Right cardiac atrium (tissue), 5 donors: ENCODE data around the gene PLXND1. TPM values are rescaled to one million over a fixed set of nuclear protein-coding genes. Genes with fewer than 3 reads are reported as not detected.
"Not testable (repeated sequence)": the region's sequence is repeated elsewhere in the genome, so short reads cannot be mapped to it uniquely, and the experiment has no call there.

Source experiments
- ATAC-seq, 2 donors: fragments of 200-7000 bp; cut with Tn5 transposase; one replicate each; pipeline versions ENCODE4 v1.8.0 to v1.9.1; 2020; ENCODE audit warnings: moderate library complexity in 2 of 2, mild to moderate bottlenecking in 1 of 2
- DNase-seq, 3 donors: peaks; one replicate each; pipeline ENCODE4 v3.0.0-alpha.2; 2020
- H3K27ac ChIP-seq: one replicate; pipeline ENCODE4 v1.5.1; 2013; ENCODE audit warnings: mild to moderate bottlenecking, low read length, control low read depth, moderate library complexity
- H3K27me3 ChIP-seq: one replicate; pipeline ENCODE4 v1.6.1; 2013; ENCODE audit not compliant: control insufficient read depth, insufficient read depth
- H3K4me1 ChIP-seq: one replicate; pipeline ENCODE4 v1.6.1; 2013; ENCODE audit warnings: low read length; ENCODE audit not compliant: control insufficient read depth, insufficient read depth
- H3K4me3 ChIP-seq: one replicate; pipeline ENCODE4 v1.5.1; 2013; ENCODE audit warnings: low read length, control low read depth
- H3K9me3 ChIP-seq: one replicate; pipeline ENCODE4 v1.6.1; 2013; ENCODE audit warnings: low read length; ENCODE audit not compliant: control insufficient read depth
- WGBS: extraction: QIAGEN DNeasy Blood & Tissue Kit; methylation state at CpG from one replicate; pipeline ENCODE4 v1.1.7; 2013; 5-methylcytosine and 5-hydroxymethylcytosine counted together
- intact Hi-C, 4 donors: fragments of 100-400 bp; cut with DNase I; formaldehyde crosslinking; loops; one replicate each; pipeline versions ENCODE4 v1.11.0 to v1.14.0; 2022 to 2023
- polyA plus RNA-seq: library from polyadenylated mRNA; stranded (reverse); fragments of 200-250 nt; gene quantifications from one replicate; pipeline ENCODE4 v1.2.3, GENCODE V29; 2013
- total RNA-seq, 4 donors: library from RNA; stranded (reverse); fragmentation: NEBNext Ultra II Directional; extraction: Animal tissue kit (Norgen Biotek cat#: 25700); gene quantifications; one replicate each; pipeline ENCODE4 v1.2.1, GENCODE V29; 2021
- donor health status: healthy with polysubstance abuse.
- donor health status: DM: no; HTN: yes; CAD: no.
- donor health status: DM: no; HTN: no; CAD: no.
- donor health status: DM: no; HTN: yes; CAD: no; lungs with severe emphysema.
- donor health status: DM: yes; HTN: yes; CAD: no.

The PLXND1 gene
- total and polyA plus RNA-seq, 5 donors = 75.4 to 102 (median 89.4) TPM

DNA sequence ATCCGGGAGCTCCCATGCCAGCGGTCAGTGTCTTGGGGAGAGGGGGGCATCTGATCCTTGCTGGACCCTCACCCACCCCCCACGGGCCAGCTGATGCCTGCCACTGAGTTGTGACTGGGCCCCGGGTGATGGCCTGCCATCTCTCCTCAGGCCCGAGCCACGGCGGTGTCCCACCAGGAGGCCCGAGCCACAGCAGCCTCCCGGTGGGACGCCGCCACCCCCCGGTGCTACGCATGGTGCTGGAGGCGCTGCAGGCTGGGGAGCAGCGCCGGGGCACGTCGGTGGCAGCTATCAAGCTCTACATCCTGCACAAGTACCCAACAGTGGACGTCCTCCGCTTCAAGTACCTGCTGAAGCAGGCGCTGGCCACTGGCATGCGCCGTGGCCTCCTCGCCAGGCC is 59.2 kb downstream of the PLXND1 start:
- no peak for ATAC-seq
- WGBS = 94% methylated on average over 24 of the region's 24 CpGs
- intact Hi-C loops = no loop called here
- no peaks in the 10 kb centered on the region for H3K9me3 ChIP-seq
- H3K4me1 ChIP-seq = no peaks in the 10 kb centered on the region
- H3K4me3 ChIP-seq = no peak overlapping the region
- peak in 2 of 3 donors; percentile 44 to 47 for DNase-seq
- no peak overlapping the region for H3K27ac ChIP-seq
- H3K27me3 ChIP-seq = no peaks in the 10 kb centered on the region

DNA sequence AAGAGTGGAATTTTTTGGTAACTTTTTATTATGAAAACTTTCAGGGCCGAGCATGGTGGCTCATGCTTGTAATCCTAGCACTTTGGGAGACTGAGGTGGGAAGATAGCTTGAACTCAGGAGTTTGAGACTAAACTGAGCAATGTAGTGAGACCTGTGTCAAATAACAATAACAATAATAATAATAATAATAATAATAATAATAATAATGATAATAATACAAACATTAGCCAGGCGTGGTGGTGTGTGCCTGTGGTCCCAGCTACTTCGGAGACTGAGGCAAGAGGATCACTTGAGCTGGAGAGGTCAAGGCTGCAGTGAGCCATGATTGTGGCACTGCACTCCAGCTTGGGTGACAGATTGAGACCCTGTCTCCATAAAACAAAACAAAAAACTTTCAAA is 60.5 kb downstream of the PLXND1 start:
- H3K4me3 ChIP-seq, intact Hi-C loops, H3K27ac ChIP-seq, ATAC-seq, H3K9me3 ChIP-seq, H3K27me3 ChIP-seq, H3K4me1 ChIP-seq: not testable (repeated sequence)
- peak in 1 of 3 donors; percentile 9 for DNase-seq
- 96% methylated on average over 3 of the region's 3 CpGs for WGBS

DNA sequence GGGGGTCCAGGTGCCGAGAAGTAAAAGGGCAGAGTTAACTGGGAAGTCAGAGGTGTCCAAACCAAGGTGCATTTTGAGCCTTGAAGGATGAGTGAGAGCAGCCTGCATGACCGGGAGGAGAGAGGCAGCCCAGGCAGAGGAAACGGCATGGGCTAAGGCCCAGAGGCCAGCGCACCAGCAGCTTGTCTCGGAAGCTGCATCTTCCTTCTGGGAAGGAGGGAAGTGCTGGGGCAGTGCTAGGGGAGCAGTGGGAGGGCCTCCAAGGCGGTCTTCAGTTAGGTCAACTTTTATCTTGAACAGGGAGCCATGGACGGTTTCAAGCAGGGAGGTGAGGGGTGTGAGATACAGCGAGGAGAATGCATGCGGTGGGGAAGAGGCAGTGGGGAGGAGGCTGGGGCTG is 62.5 kb downstream of the PLXND1 start:
- Histone ChIP-seq H3K27me3 (no peaks in the 10 kb centered on the region), H3K4me1 (no peaks in the 10 kb centered on the region), H3K9me3 (no peaks in the 10 kb centered on the region), H3K4me3 (no peak overlapping the region), H3K27ac (no peak overlapping the region)
- ATAC-seq (no peak), DNase-seq (peak in 1 of 3 donors; percentile 20)
- intact Hi-C loops = no loop called here
- 77% methylated on average over 9 of the region's 9 CpGs for WGBS

DNA sequence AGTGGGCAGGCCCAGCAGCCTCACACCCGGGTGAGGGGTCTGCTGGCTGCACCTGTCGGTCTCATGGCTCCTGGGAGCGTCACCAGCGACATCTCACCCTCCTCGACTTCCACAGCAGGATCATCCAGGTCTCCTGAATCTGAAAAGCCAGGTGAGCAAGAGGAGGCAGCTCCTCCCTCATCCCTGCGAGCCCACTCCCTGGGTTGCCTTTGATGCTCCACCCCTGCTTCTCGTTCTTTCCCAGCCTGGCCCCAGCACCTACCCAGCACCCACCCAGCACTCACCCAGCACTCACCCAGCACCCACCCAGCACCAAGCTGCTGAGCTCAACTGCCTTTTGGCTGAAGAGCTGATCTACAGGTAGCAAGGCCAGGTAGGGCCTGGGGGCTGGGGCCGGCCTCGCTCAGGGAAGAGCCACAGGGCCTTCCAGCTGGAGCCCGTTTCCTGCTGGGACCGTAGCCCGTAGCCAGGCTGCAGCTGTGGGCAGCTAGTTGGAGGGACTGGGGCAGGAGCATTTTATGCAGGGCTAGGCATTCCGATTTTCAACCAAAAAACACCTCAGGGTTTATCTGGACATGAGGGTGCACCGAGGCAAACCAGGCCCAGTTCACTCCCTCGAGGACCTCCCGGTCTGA is 63.2 kb downstream of the PLXND1 start, which contains the start of gene H1-8:
Gene H1-8, plus strand, starts transcription at position 20 of the 635 bp plus-strand sequence. Its CDS starts 44 bp downstream, at position 64.
- intact Hi-C loops = no loop called here
- DNase-seq = peak in 1 of 3 donors; percentile 48
- no peak within 1 kb of the TSS for H3K4me3 ChIP-seq
- WGBS = 85% methylated on average over 16 of the region's 16 CpGs
- H3K27ac ChIP-seq = no peak within 1 kb of the TSS
- ATAC-seq = no peak
- no peaks in the 10 kb centered on the region for H3K27me3 ChIP-seq
- H3K4me1 ChIP-seq = no peaks in the 10 kb centered on the region
- H3K9me3 ChIP-seq = no peaks in the 10 kb centered on the region

DNA sequence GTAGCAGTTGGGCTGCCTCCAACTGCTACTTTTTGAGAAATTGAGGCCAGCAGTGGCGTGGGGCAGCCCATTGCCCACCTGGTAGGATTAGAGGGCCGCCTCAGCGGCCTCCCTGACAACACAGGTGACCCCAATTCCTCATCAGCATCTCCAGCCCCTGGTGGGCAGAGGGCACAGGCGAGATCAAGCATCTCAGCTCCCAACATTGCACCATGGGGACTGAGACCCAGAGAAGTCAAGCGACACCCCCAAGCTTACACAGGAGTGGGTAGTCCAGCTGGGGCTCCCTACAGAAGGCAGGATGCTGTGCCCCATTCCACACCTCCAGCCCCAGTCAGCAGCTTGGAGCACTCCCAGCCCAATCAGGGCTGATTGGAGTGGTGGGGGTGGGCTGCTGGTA is 63.7 kb downstream of the PLXND1 start:
- no peak for ATAC-seq
- Histone ChIP-seq H3K27me3 (no peaks in the 10 kb centered on the region), H3K27ac (no peak overlapping the region), H3K4me3 (no peak overlapping the region), H3K4me1 (no peaks in the 10 kb centered on the region), H3K9me3 (no peaks in the 10 kb centered on the region)
- 93% methylated on average over 5 of the region's 5 CpGs for WGBS
- intact Hi-C loops = no loop called here
- DNase-seq = peak in 1 of 3 donors; percentile 37

DNA sequence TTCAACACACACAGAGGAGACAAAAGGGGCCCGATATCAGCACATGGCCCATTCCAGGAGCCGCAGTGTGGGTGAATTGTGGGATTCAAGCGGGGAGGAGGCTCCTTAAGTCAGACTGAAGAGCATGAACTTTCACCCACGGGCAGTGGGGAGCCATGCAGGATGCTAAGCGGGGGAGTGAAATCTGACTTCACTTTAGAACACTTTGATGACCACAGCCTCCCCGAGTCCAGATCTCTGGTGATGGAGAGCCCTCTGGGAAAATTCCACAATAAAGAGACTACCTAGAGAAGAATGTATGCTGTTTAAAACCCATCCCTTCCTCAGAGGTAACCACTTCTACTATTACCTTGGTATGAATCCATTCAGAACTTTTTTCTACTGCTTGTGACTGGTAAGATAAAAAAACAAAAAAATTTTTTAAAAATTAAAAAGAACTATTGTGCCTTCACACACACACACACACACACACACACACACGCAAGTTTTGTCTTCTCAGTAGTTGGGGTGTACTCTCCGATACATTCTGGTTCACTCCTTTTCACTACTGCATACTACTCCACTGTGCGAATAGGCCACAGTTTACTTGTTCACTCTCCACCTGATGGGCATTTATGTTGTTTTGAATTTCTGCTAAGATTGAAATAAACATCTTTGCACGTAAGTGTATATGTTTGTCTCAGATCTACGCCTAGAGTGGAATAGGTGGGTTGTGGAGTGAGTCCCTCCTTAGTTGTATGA is 65.5 kb downstream of the PLXND1 start:
- Histone ChIP-seq H3K4me1 (no peaks in the 10 kb centered on the region), H3K9me3 (no peaks in the 10 kb centered on the region), H3K4me3 (no peak overlapping the region), H3K27ac (no peak overlapping the region), H3K27me3 (no peaks in the 10 kb centered on the region)
- ATAC-seq (no peak), DNase-seq (no peak)
- intact Hi-C loops = no loop called here
- WGBS = 89% methylated on average over 11 of the region's 11 CpGs

- intact Hi-C loops = no loop called here
- Histone ChIP-seq H3K27me3 (no peaks in the 10 kb centered on the region), H3K4me1 (no peaks in the 10 kb centered on the region), H3K9me3 (no peaks in the 10 kb centered on the region), H3K4me3 (no peak overlapping the region), H3K27ac (no peak overlapping the region)
- ATAC-seq = no peak
- 85% methylated on average over 8 of the region's 8 CpGs for WGBS
- DNase-seq = no peak
Observed at GRCh38 chr3:129539206-129539605, 67.3 kb downstream of the PLXND1 start.

- intact Hi-C loops = no loop called here
- no peak for DNase-seq
- no peak for ATAC-seq
- Histone ChIP-seq H3K4me1 (no peaks in the 10 kb centered on the region), H3K27me3 (no peaks in the 10 kb centered on the region), H3K9me3 (no peaks in the 10 kb centered on the region), H3K27ac (no peak overlapping the region), H3K4me3 (no peak overlapping the region)
- 93% methylated on average over 3 of the region's 3 CpGs for WGBS
Observed at GRCh38 chr3:129536804-129537203, 69.7 kb downstream of the PLXND1 start.

DNA sequence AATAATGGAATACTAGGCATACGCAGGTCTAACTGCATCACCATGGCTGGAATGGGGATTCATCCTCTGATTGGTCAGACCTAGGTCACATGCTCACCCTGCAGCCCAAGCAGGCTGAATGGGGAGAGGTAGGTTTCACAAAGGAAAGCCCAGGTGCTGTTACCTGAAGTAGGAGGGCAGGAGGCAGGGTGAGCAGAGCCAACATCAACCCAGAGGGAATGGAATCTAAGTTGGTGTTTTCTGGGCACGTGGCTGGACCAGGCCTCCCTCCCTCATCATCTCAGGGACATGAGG is 70.2 kb downstream of the PLXND1 start:
- Histone ChIP-seq H3K4me3 (no peak overlapping the region), H3K27ac (no peak overlapping the region), H3K4me1 (no peaks in the 10 kb centered on the region), H3K27me3 (no peaks in the 10 kb centered on the region), H3K9me3 (no peaks in the 10 kb centered on the region)
- ATAC-seq (no peak), DNase-seq (no peak)
- 84% methylated on average over 2 of the region's 2 CpGs for WGBS
- intact Hi-C loops = no loop called here

DNA sequence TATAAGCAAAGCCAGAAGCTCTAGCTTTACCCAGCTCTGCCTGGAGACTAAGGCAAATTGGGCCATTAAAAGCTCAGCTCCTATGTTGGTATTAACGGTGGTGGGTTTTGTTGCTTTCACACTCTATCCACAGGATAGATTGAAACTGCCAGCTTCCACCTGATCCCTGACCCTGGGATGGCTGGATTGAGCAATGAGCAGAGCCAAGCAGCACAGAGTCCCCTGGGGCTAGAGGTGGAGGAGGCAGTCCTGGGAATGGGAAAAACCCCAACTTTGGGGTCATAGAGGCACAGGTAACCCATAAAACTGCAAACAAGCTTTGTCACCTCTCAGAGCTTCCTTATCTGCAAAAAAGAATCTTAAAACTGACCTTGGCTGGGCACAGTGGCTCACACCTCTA is 71.4 kb downstream of the PLXND1 start:
- no peak overlapping the region for H3K4me3 ChIP-seq
- H3K4me1 ChIP-seq = no peaks in the 10 kb centered on the region
- intact Hi-C loops = no loop called here
- 83% methylated on average over 1 of the region's 1 CpG for WGBS
- no peak for DNase-seq
- ATAC-seq = no peak
- no peaks in the 10 kb centered on the region for H3K9me3 ChIP-seq
- no peaks in the 10 kb centered on the region for H3K27me3 ChIP-seq
- H3K27ac ChIP-seq = no peak overlapping the region

- intact Hi-C loops = no loop called here
- H3K4me1 ChIP-seq = peaks cover 2% of the 10 kb centered on the region
- H3K4me3 ChIP-seq = no peak overlapping the region
- no peak overlapping the region for H3K27ac ChIP-seq
- H3K27me3 ChIP-seq = no peaks in the 10 kb centered on the region
- no peak for ATAC-seq
- no peak for DNase-seq
- H3K9me3 ChIP-seq = no peaks in the 10 kb centered on the region
- 82% methylated on average over 4 of the region's 4 CpGs for WGBS
Observed at GRCh38 chr3:129534428-129535027, 71.9 kb downstream of the PLXND1 start.
